GM21390 (cell line): Measurements from ENCODE around the gene FERMT2.

ENCODE experiments used
- ATAC-seq: cut with Tn5 transposase; IDR thresholded peaks from one replicate; pipeline ENCODE4 v1.9.1; 2021; ENCODE audit not compliant: unreplicated experiment

The FERMT2 gene, protein sequence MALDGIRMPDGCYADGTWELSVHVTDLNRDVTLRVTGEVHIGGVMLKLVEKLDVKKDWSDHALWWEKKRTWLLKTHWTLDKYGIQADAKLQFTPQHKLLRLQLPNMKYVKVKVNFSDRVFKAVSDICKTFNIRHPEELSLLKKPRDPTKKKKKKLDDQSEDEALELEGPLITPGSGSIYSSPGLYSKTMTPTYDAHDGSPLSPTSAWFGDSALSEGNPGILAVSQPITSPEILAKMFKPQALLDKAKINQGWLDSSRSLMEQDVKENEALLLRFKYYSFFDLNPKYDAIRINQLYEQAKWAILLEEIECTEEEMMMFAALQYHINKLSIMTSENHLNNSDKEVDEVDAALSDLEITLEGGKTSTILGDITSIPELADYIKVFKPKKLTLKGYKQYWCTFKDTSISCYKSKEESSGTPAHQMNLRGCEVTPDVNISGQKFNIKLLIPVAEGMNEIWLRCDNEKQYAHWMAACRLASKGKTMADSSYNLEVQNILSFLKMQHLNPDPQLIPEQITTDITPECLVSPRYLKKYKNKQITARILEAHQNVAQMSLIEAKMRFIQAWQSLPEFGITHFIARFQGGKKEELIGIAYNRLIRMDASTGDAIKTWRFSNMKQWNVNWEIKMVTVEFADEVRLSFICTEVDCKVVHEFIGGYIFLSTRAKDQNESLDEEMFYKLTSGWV

DNA sequence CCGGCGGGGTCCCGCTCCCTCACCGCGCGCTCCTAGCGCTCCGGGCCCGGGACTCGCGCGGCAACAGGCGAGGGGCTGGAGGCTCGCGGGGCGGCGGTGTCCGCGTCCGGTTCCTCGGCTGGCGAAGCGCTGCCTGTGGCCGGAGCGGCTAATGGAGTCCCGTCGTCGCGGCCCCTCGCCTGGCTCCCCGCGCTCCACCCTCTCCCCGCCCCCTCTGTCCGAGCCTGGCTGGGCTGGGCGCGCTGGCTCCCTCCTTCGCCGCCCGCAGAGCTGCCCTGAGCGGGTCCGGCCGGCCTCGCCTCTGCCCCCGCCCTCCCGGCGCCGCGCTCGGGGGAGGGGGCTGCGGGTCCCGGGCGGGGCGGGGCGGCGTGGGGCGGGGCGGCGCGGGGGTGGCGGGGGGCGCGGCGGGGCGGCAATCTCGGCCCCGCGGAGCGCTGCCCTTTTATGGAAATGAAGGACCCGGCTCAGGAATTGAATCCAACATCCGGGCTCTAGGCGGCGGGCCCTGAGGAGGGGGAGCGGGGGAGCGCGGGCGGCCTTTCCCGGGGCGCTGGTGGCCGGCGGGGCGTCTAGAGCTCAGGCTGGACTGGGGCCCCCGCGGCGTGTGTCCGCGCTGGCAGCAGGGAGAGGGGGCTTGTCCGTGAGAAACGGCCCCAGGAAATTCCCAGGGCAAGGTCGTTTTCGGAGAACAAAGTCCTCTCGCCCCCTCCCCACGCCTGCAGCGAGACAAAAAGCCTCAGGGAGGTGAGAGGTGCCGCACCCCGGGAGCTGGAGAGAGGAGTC is at the start of gene FERMT2:
Gene FERMT2, minus strand, starts transcription at position 153 of the 783 bp plus-strand sequence. CDS start 482 bp downstream, outside the sequence.
- ATAC-seq, result peak; percentile 50

DNA sequence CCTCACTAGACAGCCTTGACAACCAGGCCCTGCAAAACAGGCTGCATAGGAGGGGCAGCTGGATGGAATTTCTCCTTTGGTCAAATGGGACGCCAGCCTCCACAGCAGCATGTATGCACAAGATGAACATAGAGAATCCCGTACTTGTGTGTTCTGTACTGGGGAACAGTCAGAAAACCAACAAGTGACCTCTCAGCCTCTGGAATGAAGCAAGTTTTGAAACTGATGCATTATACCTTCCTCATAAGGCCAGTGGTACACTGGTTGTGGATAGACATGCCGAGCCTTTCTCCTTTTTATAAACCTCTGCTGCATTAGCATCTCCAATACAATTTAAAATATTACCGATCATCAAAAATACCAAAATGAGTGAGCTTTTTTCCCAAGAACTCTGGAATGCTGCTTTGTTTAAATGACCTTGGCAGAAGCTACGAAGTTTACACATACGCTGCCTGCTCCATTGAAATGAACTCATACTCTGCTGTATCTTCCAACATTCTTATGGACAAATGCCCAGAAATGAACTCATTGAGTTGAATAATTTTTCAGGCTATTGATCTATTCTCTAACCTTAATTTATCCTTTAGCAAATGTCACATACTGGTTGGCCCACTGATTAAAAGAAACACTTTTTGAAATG is 47.6 kb upstream of the FERMT2 start:
- no peak for ATAC-seq

DNA sequence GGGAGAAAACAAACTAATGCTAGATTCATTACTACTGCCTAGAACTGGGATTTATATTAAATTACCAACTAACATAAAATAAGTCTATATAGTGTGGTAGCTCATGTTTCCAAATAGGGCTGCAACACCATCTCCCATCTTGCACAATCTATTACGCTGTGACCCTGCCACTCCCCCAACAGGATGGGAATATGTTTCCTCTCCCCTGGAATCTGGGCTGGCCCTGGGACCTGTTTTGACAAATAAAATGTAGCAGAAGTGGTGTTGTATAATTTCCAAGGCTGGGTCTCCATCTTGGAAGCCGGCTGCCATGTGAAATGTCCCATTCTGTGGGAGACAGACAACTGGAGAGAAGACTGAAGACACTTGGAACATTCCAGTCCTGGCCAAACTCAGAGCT is 45.6 kb upstream of the FERMT2 start:
- no peak for ATAC-seq

DNA sequence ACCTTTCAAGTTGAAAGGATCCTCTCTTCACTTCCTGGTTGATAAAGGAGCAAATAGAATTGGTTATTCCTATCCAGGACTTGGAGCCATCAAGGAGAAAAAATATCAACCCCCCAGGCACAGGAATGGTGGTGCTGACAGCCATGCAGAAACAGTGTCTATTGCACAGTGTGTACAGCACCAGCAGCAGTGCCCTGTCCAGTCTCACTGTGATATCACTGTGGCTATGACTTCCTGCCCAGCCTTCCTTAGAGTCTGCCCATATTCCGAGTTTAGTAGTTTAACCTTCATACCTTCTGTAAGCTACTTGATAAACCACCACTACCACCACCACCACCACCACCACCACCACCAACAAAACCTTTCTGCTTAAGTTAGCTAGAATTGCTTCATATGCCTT is 45.1 kb upstream of the FERMT2 start:
- no peak for ATAC-seq

DNA sequence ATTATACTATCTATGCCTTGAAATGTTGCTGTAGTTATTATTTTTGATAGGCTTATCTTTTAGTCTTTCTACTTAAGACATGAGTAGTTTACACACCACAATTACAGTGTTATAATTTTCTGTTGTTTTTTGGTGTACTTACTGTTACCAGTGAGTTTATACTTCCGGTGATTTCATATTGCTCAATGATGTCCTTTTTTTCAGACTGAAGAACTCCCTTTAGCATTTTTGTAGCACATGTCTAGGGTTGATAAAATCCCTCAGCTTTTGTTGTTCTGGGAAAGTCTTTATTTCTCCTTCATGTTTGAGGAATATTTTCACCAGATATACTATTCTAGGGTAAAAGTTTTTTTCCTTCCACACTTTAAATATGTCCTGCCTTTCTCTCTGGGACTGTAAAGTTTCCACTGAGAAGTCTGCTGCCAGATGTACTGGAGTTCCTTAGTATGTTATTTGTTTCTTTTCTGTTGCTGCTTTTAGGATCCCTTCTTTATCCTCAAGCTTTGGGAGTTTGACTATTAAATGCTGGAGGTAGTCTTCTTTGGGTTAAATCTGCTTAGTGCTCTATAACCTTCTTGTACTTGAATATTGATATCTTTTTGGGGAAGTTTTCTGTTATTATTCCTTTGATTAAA is 41.5 kb upstream of the FERMT2 start:
- ATAC-seq, result no peak

DNA sequence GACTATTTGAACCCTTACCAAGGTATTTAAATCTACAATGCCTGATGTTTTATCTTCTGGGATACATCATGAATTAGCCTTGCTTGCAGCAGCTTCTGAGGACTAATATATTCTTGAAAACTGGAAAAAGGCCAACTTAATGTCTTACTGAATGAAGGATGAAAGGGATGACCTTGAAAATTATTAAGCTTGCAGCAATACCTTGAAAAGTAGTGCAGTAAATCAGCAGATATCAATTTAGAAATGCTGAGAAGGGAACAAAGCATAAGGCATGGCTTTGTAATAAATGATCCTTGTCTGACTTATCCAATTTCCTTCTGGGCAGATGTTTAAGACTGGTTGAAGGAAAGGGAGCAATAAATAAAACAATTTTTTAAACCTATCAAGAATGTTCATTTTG is 37.3 kb upstream of the FERMT2 start:
- ATAC-seq, result no peak

DNA sequence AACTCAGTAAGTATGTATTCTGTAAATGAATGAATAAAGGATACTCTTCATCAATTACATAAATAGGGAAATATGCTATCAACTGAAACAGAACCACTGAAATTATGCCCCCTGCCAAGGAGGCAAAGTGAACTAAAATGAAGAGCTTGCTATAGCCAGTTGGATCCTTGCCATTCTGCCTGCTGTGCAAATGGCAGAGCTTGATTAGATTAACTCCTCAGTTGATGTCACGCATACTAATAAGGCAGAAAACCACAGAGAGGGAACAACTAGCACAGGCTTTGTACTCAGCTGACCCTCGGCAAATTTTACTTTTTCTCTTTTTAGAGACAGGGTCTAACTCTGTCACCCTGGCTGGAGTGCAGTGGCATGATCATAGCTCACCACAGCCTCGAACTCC is 36.7 kb upstream of the FERMT2 start:
- no peak for ATAC-seq

DNA sequence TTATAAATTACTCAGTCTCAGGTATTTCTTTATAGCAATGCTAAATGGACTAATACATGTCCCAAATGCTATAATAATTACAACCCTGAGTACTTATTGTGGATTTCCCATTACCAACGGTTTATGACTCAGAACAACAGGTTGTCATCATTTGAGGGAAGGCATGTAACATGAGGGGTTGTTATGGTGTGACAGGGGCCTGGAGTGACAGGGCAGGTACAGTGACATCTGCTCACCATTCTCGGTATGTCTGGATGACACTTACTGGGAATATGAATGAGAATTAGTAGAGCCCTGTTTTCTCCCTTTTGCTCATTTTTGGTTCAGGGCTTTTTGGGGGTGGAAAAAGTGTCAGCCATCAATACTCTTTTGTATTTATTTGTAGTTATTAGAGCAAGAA is 36.2 kb upstream of the FERMT2 start:
- ATAC-seq, result no peak

DNA sequence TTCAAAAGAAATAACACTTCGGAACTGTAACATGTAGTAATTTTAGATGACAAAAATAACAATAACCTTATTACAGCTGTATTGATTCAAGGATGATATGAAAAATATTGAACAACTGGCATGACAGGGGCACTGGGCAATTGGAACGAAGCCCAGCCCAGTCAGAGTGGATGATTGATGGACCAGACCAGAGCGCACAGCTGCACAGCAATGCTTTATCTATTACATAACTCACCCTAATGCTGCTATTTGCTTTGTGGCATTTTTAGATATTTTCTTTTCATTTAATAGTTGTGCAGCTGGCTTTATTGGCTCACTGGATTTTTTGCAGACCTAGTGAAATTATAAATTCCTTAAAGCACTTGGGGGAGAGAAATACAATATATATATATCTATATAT is 26.9 kb upstream of the FERMT2 start:
- ATAC-seq, result no peak

DNA sequence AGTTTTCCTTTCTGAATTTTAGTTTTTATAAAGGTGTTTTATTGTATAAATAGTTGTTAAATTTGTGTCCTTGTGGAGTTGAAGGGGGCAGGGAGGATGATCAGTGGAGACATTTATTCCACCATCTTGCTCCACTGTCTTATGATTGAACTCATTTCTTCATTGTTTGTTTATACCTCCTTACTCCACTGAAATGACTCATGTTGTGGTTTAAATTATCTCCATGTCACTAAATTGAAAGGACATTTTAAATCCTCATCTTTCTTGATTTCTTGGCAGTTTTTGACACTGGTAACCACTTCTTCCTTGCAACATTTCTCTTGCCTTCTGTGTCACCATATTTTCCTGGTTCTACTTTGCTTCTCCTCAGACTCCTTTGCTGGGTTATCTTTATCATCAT is 23.6 kb upstream of the FERMT2 start:
- no peak for ATAC-seq

DNA sequence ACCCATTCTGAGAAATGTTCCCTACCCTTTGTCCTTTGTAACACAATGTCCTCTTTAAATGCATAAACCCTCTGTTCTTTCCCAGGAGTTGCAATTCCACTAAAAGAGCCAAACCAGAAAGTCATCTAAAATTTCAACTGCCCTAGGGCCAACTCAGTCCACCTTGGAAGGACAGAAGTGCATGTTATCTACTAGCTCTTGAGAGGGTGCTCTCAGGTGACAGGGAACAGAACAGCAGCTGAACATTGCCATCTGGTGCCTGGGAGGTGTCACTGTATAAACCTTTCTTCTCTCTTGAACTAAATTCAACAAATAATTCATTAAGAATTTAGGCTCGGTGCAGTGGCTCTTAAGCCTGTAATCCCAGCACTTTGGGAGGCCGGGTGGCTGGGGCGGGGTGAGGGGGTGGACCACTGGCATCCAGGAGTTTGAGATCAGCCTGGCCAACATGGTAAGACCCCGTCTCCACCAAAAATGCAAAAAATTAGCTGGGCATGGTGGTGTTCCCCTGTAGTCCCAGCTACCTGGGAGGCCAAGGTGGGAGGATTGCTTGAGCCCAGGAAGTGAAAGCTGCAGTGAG is 10.3 kb upstream of the FERMT2 start:
- peak; percentile 74 for ATAC-seq

DNA sequence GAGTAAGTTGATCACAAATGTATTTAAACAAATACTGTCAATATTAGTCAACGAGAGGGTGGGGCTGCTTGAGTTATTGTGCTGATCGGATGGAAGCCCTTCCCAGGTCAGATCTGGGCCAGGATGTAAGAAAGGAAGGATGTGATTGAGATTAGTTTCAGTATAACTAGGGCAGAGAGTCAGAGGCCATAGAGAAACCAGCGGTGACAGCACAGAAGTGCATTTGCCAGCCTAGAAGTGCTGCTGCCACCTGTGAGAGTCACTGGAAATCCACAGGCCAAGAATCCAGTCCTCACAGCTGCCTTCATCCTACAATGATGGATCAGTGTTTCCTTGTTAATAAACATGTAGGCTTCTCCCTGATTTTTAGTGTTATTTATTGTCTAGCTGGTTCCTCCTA is 9.8 kb upstream of the FERMT2 start:
- ATAC-seq, result no peak

DNA sequence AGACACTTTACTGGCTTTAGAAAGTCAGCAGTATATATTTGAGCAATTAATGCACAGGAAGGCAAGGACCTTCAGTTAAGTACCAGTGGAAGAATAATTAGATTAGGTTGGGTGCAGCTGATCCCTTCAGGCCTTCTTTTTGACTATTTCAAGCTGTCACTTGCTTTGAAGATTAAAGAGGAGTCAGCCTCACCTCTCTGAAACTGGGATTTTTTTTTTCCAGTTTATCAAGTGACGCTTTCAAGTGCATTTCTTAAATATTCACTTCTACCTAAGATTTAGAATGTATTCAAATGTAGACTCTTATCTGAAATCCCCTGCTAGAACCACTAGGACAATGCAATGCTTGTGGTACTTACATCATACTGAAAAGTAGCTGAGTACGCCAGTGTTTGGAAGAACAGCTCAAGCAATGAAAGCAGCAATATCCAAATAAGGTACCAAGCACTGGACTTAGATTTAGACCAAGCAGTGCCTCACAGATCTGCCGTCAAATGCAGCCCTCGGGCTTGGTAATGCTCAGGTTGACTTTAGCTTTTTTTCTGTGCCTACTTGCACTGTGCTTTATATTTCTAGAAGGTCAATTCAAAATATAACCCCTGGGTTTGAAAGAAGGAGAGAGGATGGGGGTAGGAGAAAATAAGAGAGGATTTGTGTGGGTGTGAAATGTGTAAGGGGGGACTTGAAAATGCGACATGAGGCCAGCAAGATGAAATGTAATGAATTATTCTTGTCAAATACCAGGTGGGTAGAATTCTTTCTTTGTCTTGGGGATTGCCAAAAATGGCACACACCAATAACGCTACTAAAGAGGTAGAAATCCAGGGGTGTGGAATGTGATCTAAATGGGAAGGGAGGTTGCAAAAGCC is 3.7 kb upstream of the FERMT2 start:
- ATAC-seq, result no peak

DNA sequence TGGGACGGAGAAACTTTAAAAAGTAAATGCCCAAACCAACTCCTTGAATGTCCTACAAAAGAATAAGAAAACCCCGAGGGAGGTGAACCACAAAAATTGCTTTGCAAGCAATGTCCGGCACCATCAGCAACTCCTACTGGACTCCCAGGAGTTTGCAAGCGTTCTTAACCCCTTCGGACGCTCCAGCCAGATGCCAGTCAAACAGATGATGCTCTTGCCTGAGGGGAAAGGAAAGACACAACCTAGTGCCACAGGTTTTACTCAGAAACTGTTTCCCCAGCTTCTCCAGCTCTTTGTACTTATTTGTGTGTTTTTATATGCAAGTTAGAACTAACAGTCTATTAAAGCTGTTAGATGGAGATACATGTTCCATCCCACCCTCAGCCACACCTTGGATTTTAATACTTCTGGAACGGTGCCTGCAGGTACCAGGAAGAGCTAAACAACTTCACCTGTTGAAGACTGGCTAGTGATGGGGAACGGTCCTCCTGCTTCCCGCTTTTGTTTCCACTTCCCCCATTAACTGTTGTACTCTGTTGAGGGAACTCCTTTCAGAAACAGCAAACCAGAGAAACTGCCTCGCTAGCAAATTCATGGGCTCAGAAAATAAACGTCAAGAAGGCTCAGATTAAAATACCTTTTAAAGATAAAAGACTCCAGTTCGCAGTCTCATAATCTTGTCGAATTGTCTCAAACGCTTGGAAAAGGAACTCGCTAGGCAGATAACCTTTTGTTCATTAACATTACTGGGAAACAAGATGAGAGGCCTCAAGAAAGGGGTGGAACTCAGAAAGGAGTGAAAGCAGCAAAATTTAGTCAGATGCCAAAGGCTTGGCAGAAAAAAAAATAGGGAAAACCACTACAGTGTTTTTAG is 1.1 kb upstream of the FERMT2 start:
- ATAC-seq, result no peak

DNA sequence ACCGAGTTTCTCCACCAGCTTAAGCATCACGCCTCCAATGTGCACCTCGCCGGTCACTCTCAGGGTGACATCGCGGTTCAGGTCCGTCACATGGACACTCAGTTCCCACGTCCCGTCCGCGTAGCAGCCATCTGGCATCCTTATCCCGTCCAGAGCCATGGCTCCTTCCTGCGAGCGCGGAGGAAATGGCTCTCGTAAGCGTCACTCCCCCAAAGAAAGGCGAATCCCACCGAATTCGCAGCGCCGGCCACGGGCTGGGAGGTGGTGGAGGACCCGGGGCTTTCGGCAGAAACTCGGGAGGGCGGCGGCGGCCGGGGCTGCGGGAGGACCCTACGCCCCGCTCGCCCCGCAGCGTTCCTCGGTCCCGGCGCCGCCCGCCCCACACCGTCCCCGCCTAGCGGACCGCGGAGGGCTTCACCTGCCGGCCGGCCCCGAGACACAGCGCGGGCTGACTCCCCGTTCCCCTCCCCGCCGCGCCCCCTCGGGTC is 396 bp downstream of the FERMT2 start:
- ATAC-seq, result peak; percentile 26

DNA sequence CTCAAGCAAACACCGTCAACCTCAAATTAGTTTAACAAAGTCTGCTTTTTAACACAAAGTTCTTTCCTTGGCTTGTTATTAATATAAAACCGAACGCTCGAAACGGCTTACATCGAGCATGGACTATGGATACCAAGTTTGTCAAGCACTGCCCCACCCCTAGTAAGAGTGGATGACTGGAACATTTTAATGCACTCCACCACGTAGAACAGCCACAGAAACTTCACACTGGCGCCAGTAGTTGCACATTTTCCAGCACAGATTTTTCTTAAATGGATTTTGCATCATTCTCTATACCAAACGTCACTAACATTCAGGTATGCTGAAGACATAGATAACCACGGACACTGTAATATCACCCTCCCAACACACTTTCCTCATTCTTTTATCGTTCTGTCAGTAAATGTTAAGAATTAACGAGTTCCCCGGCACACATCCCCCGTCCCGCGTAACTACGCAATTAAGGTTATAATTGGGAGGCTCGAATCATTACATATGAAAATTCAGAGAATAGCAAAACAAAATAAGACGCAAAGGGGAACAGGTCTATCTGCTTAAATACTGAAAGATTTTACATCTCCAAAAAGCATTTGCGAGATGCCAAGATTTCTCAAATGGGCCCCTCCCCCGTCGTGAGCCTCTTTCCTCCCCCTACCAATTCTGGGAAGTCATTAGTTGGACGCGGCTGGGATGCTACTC is 990 bp downstream of the FERMT2 start:
- no peak for ATAC-seq

DNA sequence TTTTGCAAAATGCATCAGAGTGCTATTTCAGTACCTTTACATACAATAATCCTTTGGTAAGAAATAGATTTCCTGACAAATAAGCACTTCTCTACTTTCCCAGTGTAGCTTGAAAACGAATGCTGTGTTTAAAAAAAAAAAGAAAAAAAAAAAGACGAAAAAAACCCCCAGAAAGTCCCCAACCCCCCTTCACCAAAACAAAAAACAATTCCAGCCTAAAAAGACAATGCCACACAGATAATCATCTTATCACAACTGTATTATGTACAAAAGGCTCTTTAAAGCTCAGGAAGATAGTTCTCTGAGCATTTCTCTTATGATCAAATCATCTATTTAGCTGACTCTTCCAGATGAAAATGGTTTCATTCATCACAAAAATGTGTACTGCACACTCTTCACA is 1.6 kb downstream of the FERMT2 start:
- no peak for ATAC-seq

DNA sequence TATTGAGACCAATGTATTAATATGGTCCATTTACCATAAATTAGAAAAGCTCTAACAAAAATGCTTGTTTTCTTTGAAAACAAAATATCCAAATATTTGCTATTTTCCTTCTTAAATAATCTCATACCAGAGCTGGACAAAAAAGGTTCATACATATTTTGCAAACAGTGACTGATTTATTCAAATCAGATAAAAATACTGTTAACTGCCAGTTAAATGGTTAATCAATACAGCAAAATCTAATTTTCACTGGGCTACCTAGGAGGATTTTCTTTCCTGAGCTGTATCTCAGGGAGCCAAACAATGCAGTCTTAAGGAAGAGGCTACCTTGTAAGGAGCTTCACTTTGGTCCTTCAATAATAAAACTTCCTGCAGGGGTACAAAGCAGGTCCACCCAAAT is 2.0 kb downstream of the FERMT2 start:
- ATAC-seq, result no peak
